Common myeloid progenitor, CD34-positive (primary cell): ENCODE results near the gene PRELID2.
"Not testable (repeated sequence)": the region's sequence is repeated elsewhere in the genome, so short reads cannot be mapped to it uniquely, and the experiment has no call there.

Experiments used
- CTCF ChIA-PET: fragments of 350-600 bp; sonication (Branson Sonifier 250); formaldehyde crosslinking; loops from one replicate; lab custom pipeline; 2021; ENCODE audit warnings: antibody characterized with exemption; lab: Charles Lee
- POLR2A ChIA-PET: fragments of 350-600 bp; sonication (Branson Sonifier 250); formaldehyde crosslinking; loops from one replicate; lab custom pipeline; 2021; ENCODE audit warnings: antibody characterized with exemption; lab: Charles Lee
- DNase-seq, 3 donors: peaks; one replicate each; pipeline versions ENCODE4 v3.0.0 to v3.0.0-alpha.2; 2013
- H3K27ac ChIP-seq, 2 experiments: 1 replicate in 1 of 2; 2 replicates in 1 of 2; pipeline ENCODE4 v1.7.0; 2013; ENCODE audit warnings: inconsistent platforms in 2 of 2, low read length in 2 of 2, mild to moderate bottlenecking in 2 of 2, low read depth in 1 of 2, moderate library complexity in 1 of 2; ENCODE audit not compliant: severe bottlenecking in 2 of 2, insufficient read depth in 1 of 2, poor library complexity in 1 of 2
- H3K27me3 ChIP-seq, 5 experiments: replicated peaks in 2 of 5; 1 replicate in 3 of 5; 2 replicates in 2 of 5; pipeline versions ENCODE4 v1.6.1 to v1.7.0; 2013; ENCODE audit warnings: low read length in 4 of 5, mild to moderate bottlenecking in 2 of 5, moderate library complexity in 2 of 5, inconsistent platforms in 1 of 5; ENCODE audit not compliant: insufficient read depth in 5 of 5, control insufficient read depth in 4 of 5
- H3K36me3 ChIP-seq, 4 experiments: 1 replicate in 2 of 4; 2 replicates in 2 of 4; pipeline versions ENCODE4 v1.6.1 to v1.7.0; 2013; ENCODE audit warnings: low read length in 3 of 4, control low read depth in 1 of 4, mild to moderate bottlenecking in 1 of 4; ENCODE audit not compliant: control insufficient read depth in 4 of 4, insufficient read depth in 4 of 4
- H3K4me1 ChIP-seq, 4 experiments: 1 replicate in 3 of 4; 2 replicates in 1 of 4; pipeline versions ENCODE4 v1.6.1 to v1.7.1; 2013; ENCODE audit warnings: low read length in 3 of 4, mild to moderate bottlenecking in 3 of 4, control low read depth in 1 of 4, inconsistent platforms in 1 of 4, moderate library complexity in 1 of 4; ENCODE audit not compliant: control insufficient read depth in 4 of 4, insufficient read depth in 4 of 4; ENCODE audit errors: control extremely low read depth in 1 of 4
- H3K4me3 ChIP-seq, 7 experiments: 1 replicate in 4 of 7; 2 replicates in 3 of 7; pipeline versions ENCODE4 v1.5.1 to v1.7.0; 2013; ENCODE audit warnings: mild to moderate bottlenecking in 7 of 7, low read length in 6 of 7, moderate library complexity in 6 of 7, inconsistent platforms in 2 of 7, low read depth in 2 of 7, control low read depth in 1 of 7; ENCODE audit not compliant: insufficient read depth in 4 of 7, control insufficient read depth in 1 of 7; ENCODE audit errors: extremely low read depth in 1 of 7
- H3K9me3 ChIP-seq, 5 experiments: 1 replicate in 4 of 5; 2 replicates in 1 of 5; pipeline versions ENCODE4 v1.6.1 to v1.7.1; 2013; ENCODE audit warnings: low read length in 4 of 5, mild to moderate bottlenecking in 2 of 5, inconsistent platforms in 1 of 5, low read depth in 1 of 5, moderate library complexity in 1 of 5; ENCODE audit not compliant: control insufficient read depth in 4 of 5, insufficient read depth in 2 of 5; ENCODE audit errors: control extremely low read depth in 1 of 5
- WGBS: methylation state at CpG from one replicate; pipeline ENCODE4 v1.1.5; 2013; ENCODE audit not compliant: insufficient coverage; 5-methylcytosine and 5-hydroxymethylcytosine counted together

Gene PRELID2

DNA sequence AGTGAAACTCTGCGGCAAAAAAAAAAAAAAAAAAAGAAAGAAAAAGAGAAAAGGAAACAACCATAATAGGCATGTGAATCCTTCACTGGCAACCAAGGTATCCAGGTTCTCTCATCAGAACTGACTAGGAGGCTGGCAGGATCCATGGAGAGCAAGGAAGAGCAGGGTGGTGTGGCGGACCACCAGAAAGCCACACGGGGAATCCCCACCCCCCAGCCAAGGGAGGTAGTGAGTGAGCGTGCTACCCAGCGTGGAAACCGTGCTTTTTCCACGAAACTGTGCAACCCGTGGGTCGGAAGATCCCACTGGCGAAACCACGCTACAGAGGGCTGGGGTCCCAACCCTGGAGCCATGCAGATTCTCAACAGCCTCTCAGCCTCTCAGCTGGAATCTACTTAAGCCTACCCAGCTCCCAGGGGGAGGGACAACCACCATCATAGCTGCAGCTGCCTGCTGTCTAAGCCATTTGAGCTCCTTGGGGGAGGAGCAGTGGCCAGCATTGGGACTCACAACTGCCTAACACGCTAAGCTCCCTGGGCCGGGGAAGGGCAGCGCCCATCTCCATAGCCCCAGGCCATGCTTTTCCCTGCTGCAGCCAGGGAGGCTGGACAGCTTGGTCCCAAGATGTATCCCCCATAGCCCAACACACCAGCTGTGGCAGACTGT lies 91.6 kb downstream of the PRELID2 start:
- 100% methylated on average over 13 of the region's 14 CpGs for WGBS
- Histone ChIP-seq H3K27ac (no peak overlapping the region), H3K4me3 (no peak overlapping the region), H3K9me3 (peaks cover 0 to 13% (median 0%) of the 10 kb centered on the region in 5 experiments), H3K4me1 (no peaks in the 10 kb centered on the region), H3K27me3 (no peaks in the 10 kb centered on the region), H3K36me3 (peaks cover 0 to 5% (median 2%) of the 10 kb centered on the region in 4 experiments)
- CTCF ChIA-PET = no interaction called here
- POLR2A ChIA-PET = no interaction called here
- peak in 2 of 3 donors; percentile 23 to 31 for DNase-seq

GRCh38 chr5:145739843-145740242 lies 95.3 kb downstream of the PRELID2 start:
- POLR2A ChIA-PET = no interaction called here
- CTCF ChIA-PET = no interaction called here
- no peaks in the 10 kb centered on the region for H3K27me3 ChIP-seq
- peaks cover 0 to 20% (median 3%) of the 10 kb centered on the region in 4 experiments for H3K36me3 ChIP-seq
- no peak overlapping the region for H3K4me3 ChIP-seq
- peaks cover 0 to 12% (median 0%) of the 10 kb centered on the region in 5 experiments for H3K9me3 ChIP-seq
- no peaks in the 10 kb centered on the region for H3K4me1 ChIP-seq
- no peak overlapping the region for H3K27ac ChIP-seq
- DNase-seq = peak in 2 of 3 donors; percentile 51 to 68

DNA sequence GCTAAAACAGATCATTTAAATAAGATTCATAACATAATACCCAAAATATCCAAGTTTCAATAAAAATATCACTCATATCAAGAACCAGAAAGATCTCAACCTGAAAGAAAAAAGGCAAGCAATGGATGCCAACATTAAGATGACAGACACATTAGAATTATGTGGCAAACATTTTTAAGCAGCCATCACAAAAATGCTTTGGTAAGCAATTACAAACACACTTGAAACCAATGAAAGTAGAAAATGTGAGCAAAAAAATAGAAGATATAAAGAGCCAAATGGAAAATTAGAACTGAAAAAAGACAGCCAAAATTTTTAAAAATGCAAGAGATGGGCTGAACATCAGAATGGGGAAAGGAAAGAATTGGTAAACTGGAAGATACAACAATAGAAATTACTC lies 96.9 kb downstream of the PRELID2 start:
- ChIA-PET CTCF (no interaction called here), POLR2A (no interaction called here)
- no peaks in the 10 kb centered on the region for H3K27me3 ChIP-seq
- DNase-seq = no peak
- no peak overlapping the region for H3K27ac ChIP-seq
- peaks cover 0 to 4% (median 0%) of the 10 kb centered on the region in 5 experiments for H3K9me3 ChIP-seq
- H3K4me3 ChIP-seq = no peak overlapping the region
- peaks cover 0 to 32% (median 0%) of the 10 kb centered on the region in 4 experiments for H3K36me3 ChIP-seq
- no peaks in the 10 kb centered on the region for H3K4me1 ChIP-seq

GRCh38 chr5:145737578-145737977 lies 97.6 kb downstream of the PRELID2 start:
- no peaks in the 10 kb centered on the region for H3K4me1 ChIP-seq
- H3K27me3 ChIP-seq = no peaks in the 10 kb centered on the region
- ChIA-PET POLR2A (no interaction called here), CTCF (no interaction called here)
- no peak overlapping the region for H3K27ac ChIP-seq
- H3K4me3 ChIP-seq = no peak overlapping the region
- WGBS = 100% methylated on average over 1 of the region's 1 CpG
- peaks cover 0 to 9% (median 5%) of the 10 kb centered on the region in 5 experiments for H3K9me3 ChIP-seq
- no peak for DNase-seq
- peaks cover 0 to 38% (median 3%) of the 10 kb centered on the region in 4 experiments for H3K36me3 ChIP-seq

DNA sequence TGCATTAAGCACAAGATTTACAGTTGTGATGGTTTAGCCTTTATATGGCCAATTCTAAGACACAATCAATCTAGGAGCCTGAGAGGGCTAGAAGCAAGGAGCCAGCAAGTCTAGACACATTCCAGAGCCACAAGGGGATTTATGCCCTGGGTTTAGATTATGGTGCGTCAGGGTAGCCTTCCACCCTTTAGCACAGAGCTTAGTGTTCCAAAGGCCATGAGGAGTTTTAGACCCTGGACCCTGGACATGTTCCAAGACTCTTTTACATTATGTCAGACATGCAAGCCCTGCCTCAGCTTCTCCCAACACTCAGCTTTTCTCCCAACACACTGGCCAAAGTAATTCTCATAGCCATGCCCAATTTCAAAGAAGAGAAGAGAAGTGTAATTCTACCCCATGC lies 105.2 kb downstream of the PRELID2 start:
- Histone ChIP-seq H3K9me3 (peaks cover 3 to 72% (median 12%) of the 10 kb centered on the region in 5 experiments), H3K36me3 (peaks cover 0 to 75% (median 8%) of the 10 kb centered on the region in 4 experiments)
- DNase-seq, POLR2A ChIA-PET, H3K27ac ChIP-seq, CTCF ChIA-PET, H3K27me3 ChIP-seq, H3K4me1 ChIP-seq, H3K4me3 ChIP-seq: not testable (repeated sequence)
- WGBS = 100% methylated on average over 1 of the region's 1 CpG

- POLR2A ChIA-PET = interaction anchor here (1.0 kb wide), 1 partner anchor 39 kb away, joined by 3 read pairs; no protein-coding TSS in a partner anchor
- peaks cover 0 to 26% (median 2%) of the 10 kb centered on the region in 5 experiments for H3K9me3 ChIP-seq
- no peaks in the 10 kb centered on the region for H3K4me1 ChIP-seq
- no peaks in the 10 kb centered on the region for H3K27me3 ChIP-seq
- peaks cover 0 to 19% (median under 1%) of the 10 kb centered on the region in 4 experiments for H3K36me3 ChIP-seq
- no peak for DNase-seq
- CTCF ChIA-PET = no interaction called here
- H3K27ac ChIP-seq = no peak overlapping the region
- WGBS = no CpG with 5 or more reads among the region's 1 CpG
- H3K4me3 ChIP-seq = no peak overlapping the region
These were observed 111.6 kb downstream of the PRELID2 start for GRCh38 chr5:145723516-145723915.

- Histone ChIP-seq H3K9me3 (no peaks in the 10 kb centered on the region), H3K27ac (no peak overlapping the region), H3K27me3 (no peaks in the 10 kb centered on the region), H3K4me3 (no peak overlapping the region), H3K4me1 (no peaks in the 10 kb centered on the region), H3K36me3 (no peaks in the 10 kb centered on the region)
- ChIA-PET CTCF (no interaction called here), POLR2A (no interaction called here)
- no peak for DNase-seq
- WGBS = no CpG with 5 or more reads among the region's 1 CpG
These were observed 116.2 kb downstream of the PRELID2 start for GRCh38 chr5:145718956-145719355.
